Keratinocyte (primary cell): Measurements from ENCODE around the gene LAMA2. TPM values are rescaled to one million over a fixed set of nuclear protein-coding genes. Genes with fewer than 3 reads are reported as not detected.

Experiments used
- DNase-seq: peaks from one replicate; pipeline ENCODE4 v3.0.0-alpha.2; 2011; ENCODE audit warnings: low read depth, missing footprints, low spot score
- FAIRE-seq: peaks from 2 replicates; lab custom pipeline; 2011; peaks lifted over from hg19 to GRCh38; lab: Jason Lieb, UNC
- H2AFZ ChIP-seq: 2 replicates; pipeline ENCODE4 v1.6.0; 2012; ENCODE audit warnings: low read length, control low read depth, inconsistent platforms; ENCODE audit not compliant: control insufficient read depth
- H3K27ac ChIP-seq: 2 replicates; pipeline ENCODE4 v1.5.1; 2011; ENCODE audit warnings: low read length; ENCODE audit not compliant: control insufficient read depth, insufficient read depth
- H3K27me3 ChIP-seq: 3 replicates; pipeline ENCODE4 v1.6.0; 2011; ENCODE audit warnings: low read length; ENCODE audit not compliant: control insufficient read depth, insufficient read depth; ENCODE audit errors: extremely low read depth
- H3K36me3 ChIP-seq, 2 experiments: 2 replicates in 1 of 2; 3 replicates in 1 of 2; pipeline ENCODE4 v1.5.1; 2011; ENCODE audit warnings: low read length in 2 of 2, mild to moderate bottlenecking in 1 of 2; ENCODE audit not compliant: control insufficient read depth in 2 of 2, insufficient read depth in 2 of 2; ENCODE audit errors: extremely low read depth in 1 of 2
- H3K4me1 ChIP-seq: 3 replicates; pipeline ENCODE4 v1.5.1; 2011; ENCODE audit warnings: low read length; ENCODE audit not compliant: control insufficient read depth, insufficient read depth; ENCODE audit errors: extremely low read depth
- H3K4me2 ChIP-seq: 3 replicates; pipeline ENCODE4 v1.6.0; 2011; ENCODE audit warnings: low read depth, low read length; ENCODE audit not compliant: control insufficient read depth, insufficient read depth; ENCODE audit errors: extremely low read depth
- H3K4me3 ChIP-seq, 3 experiments: fragments of 200-600 bp in 1 of 3; sonication (generic) in 1 of 3; 2 replicates in 2 of 3; 3 replicates in 1 of 3; pipeline ENCODE4 v1.5.1; 2011 to 2016; ENCODE audit warnings: low read length in 3 of 3, mild to moderate bottlenecking in 3 of 3, control low read depth in 2 of 3, inconsistent platforms in 1 of 3, low read depth in 1 of 3, mixed read lengths in 1 of 3, mixed run types in 1 of 3, moderate library complexity in 1 of 3; ENCODE audit not compliant: control insufficient read depth in 2 of 3, insufficient read depth in 2 of 3; ENCODE audit errors: extremely low read depth in 1 of 3
- H3K79me2 ChIP-seq: 2 replicates; pipeline ENCODE4 v1.6.0; 2012; ENCODE audit warnings: low read length; ENCODE audit not compliant: control insufficient read depth, insufficient read depth
- H3K9ac ChIP-seq: 3 replicates; pipeline ENCODE4 v1.6.0; 2011; ENCODE audit warnings: low read length; ENCODE audit not compliant: control insufficient read depth, insufficient read depth; ENCODE audit errors: extremely low read depth
- H3K9me1 ChIP-seq: 3 replicates; pipeline ENCODE4 v1.6.0; 2011; ENCODE audit warnings: low read length; ENCODE audit not compliant: control insufficient read depth, insufficient read depth; ENCODE audit errors: extremely low read depth
- H3K9me3 ChIP-seq: 2 replicates; pipeline ENCODE4 v1.5.1; 2012; ENCODE audit warnings: low read depth, low read length; ENCODE audit not compliant: control insufficient read depth
- H4K20me1 ChIP-seq: 3 replicates; pipeline ENCODE4 v1.6.0; 2011; ENCODE audit warnings: low read length; ENCODE audit not compliant: control insufficient read depth, insufficient read depth; ENCODE audit errors: extremely low read depth
- CTCF ChIP-seq, 3 experiments: IDR thresholded peaks in 1 of 3; conservative IDR thresholded peaks in 1 of 3; optimal IDR thresholded peaks in 1 of 3; 2 replicates in 2 of 3; 3 replicates in 1 of 3; pipeline versions ENCODE3 to v1.5.1; 2011; ENCODE audit warnings: low read length in 3 of 3, mild to moderate bottlenecking in 3 of 3, moderate library complexity in 2 of 3, control low read depth in 1 of 3, inconsistent platforms in 1 of 3; ENCODE audit not compliant: insufficient read depth in 2 of 3; ENCODE audit errors: extremely low read depth in 1 of 3
- EZH2 ChIP-seq: IDR thresholded peaks from one replicate; pipeline ENCODE4 v1.6.1; 2012; ENCODE audit warnings: inconsistent platforms, mild to moderate bottlenecking, low read length, moderate library complexity
- dilution Hi-C: fragments of 300-500 bp; cut with MboI; formaldehyde crosslinking; loops from one replicate; pipeline ENCODE4 v1.7.0; 2020; ENCODE audit warnings: low sequenced_read_pairs; ENCODE audit not compliant: extremely low pct_ligation_motif_present
- polyA plus RNA-seq, 5 experiments: library from polyadenylated mRNA; depleted of rRNA in 3 of 5; stranded (reverse) in 3 of 5; stranded (forward) in 1 of 5; unstranded in 1 of 5; fragments of >200 nt; gene quantifications; 1 replicate in 1 of 5; 2 replicates in 3 of 5; 3 replicates in 1 of 5; pipeline versions ENCODE4 v1.2.1 to v1.2.3, GENCODE V29; 2011 to 2012; ENCODE audit warnings: missing spikeins in 2 of 5, low read depth in 1 of 5, low replicate concordance in 1 of 5

Gene LAMA2
- polyA plus RNA-seq, 1 donor (not counting 4 experiments of a cell fraction or from before 2014, with no cell fraction given): 1.4 TPM

GRCh38 chr6:128981716-128982115, 98.8 kb downstream of the LAMA2 start:
- Histone ChIP-seq H3K4me2 (no peak overlapping the region), H3K9me3 (no peaks in the 10 kb centered on the region), H2AFZ (no peak overlapping the region), H3K9ac (no peak overlapping the region), H4K20me1 (no peaks in the 10 kb centered on the region), H3K9me1 (no peaks in the 10 kb centered on the region), H3K27ac (no peak overlapping the region), H3K4me1 (no peaks in the 10 kb centered on the region), H3K27me3 (no peaks in the 10 kb centered on the region), H3K36me3 (no peaks in the 10 kb centered on the region), H3K4me3 (no peak overlapping the region), H3K79me2 (no peaks in the 10 kb centered on the region)
- dilution Hi-C loops: no loop called here
- FAIRE-seq: no peak
- TF ChIP-seq CTCF (optimal IDR thresholded peaks at IDR 0.05 in 1 of 3, IDR thresholded peaks at IDR 0.05 in 1 of 3, conservative IDR thresholded peaks at IDR 0.05 in 1 of 3; ENCODE audit: extremely low read depth in 1 of 3, insufficient read depth in 2 of 3, low read length in 3 of 3) (no peak), EZH2 (no peak)
- no peak for DNase-seq

- no peak overlapping the region for H3K4me3 ChIP-seq
- H3K9ac ChIP-seq: no peak overlapping the region
- FAIRE-seq (no peak), DNase-seq (no peak)
- no peaks in the 10 kb centered on the region for H4K20me1 ChIP-seq
- no peaks in the 10 kb centered on the region for H3K9me3 ChIP-seq
- H3K36me3 ChIP-seq: no peaks in the 10 kb centered on the region
- no peaks in the 10 kb centered on the region for H3K9me1 ChIP-seq
- no peak for TF ChIP-seq CTCF (optimal IDR thresholded peaks at IDR 0.05 in 1 of 3, IDR thresholded peaks at IDR 0.05 in 1 of 3, conservative IDR thresholded peaks at IDR 0.05 in 1 of 3; ENCODE audit: extremely low read depth in 1 of 3, insufficient read depth in 2 of 3, low read length in 3 of 3)
- no peak for TF ChIP-seq EZH2
- dilution Hi-C loops: no loop called here
- H3K79me2 ChIP-seq: no peaks in the 10 kb centered on the region
- no peak overlapping the region for H2AFZ ChIP-seq
- no peak overlapping the region for H3K27ac ChIP-seq
- H3K4me1 ChIP-seq: no peaks in the 10 kb centered on the region
- H3K4me2 ChIP-seq: no peak overlapping the region
- no peaks in the 10 kb centered on the region for H3K27me3 ChIP-seq
Measured at GRCh38 chr6:128990360-128990759, 107.4 kb downstream of the LAMA2 start.
